Activated CD8-positive, alpha-beta T cell treated with anti-CD3 and anti-CD28 coated beads for 36 hours (primary cell): ENCODE data around the gene BICC1. TPM values are rescaled to one million over a fixed set of nuclear protein-coding genes. Genes with fewer than 3 reads are reported as not detected.

Source experiments
- ATAC-seq: fragments of 200-7000 bp; cut with Tn5 transposase; one replicate; pipeline ENCODE4 v1.10.0; 2021; ENCODE audit warnings: mild to moderate bottlenecking, moderate library complexity
- CTCF ChIA-PET: fragments of 350-600 bp; sonication (Branson Sonifier 250); formaldehyde crosslinking; loops from one replicate; lab custom pipeline; 2021; ENCODE audit warnings: antibody characterized with exemption; lab: Charles Lee
- POLR2A ChIA-PET: fragments of 350-600 bp; sonication (Branson Sonifier 250); formaldehyde crosslinking; loops from one replicate; lab custom pipeline; 2021; ENCODE audit warnings: antibody characterized with exemption; lab: Charles Lee
- DNase-seq: peaks from one replicate; pipeline ENCODE4 v3.0.0-alpha.2; 2020
- H3K27ac Mint-ChIP-seq: one replicate; pipeline ENCODE4 v1.8.0; 2021; ENCODE audit warnings: mild to moderate bottlenecking, mixed read lengths
- H3K27me3 Mint-ChIP-seq: one replicate; pipeline ENCODE4 v1.8.0; 2021; ENCODE audit warnings: mixed read lengths
- H3K36me3 Mint-ChIP-seq: one replicate; pipeline ENCODE4 v1.8.0; 2021; ENCODE audit warnings: low read depth, mixed read lengths
- H3K4me1 Mint-ChIP-seq: one replicate; pipeline ENCODE4 v1.8.0; 2021; ENCODE audit warnings: low read depth, mixed read lengths
- H3K4me3 Mint-ChIP-seq: one replicate; pipeline ENCODE4 v1.8.0; 2021; ENCODE audit warnings: mild to moderate bottlenecking, moderate library complexity, mixed read lengths
- H3K9me3 Mint-ChIP-seq: one replicate; pipeline ENCODE4 v1.8.0; 2021; ENCODE audit warnings: mixed read lengths
- intact Hi-C: fragments of 100-400 bp; cut with micrococcal nuclease; formaldehyde crosslinking; loops from one replicate; pipeline ENCODE4 v1.10.0; 2022
- total RNA-seq, 2 experiments: library from RNA; stranded (reverse); gene quantifications; one replicate each; pipeline ENCODE4 v1.2.3, GENCODE V29; 2021
- TF ChIP-seq, protein P1 (sequence below): fragments of 200-600 bp; IDR thresholded peaks from one replicate; pipeline ENCODE4 v1.8.0; 2022; ENCODE audit warnings: antibody characterized with exemption, mild to moderate bottlenecking

BICC1 gene
- total RNA-seq, 2 experiments from 2014 or later: not detected

GRCh38 chr10:58662314-58662713, 149.6 kb downstream of the BICC1 start:
- intact Hi-C loops: no loop called here
- POLR2A ChIA-PET: no interaction called here
- CTCF ChIA-PET: no interaction called here
- ATAC-seq (no peak), DNase-seq (no peak)
- TF ChIP-seq, protein P1, sequence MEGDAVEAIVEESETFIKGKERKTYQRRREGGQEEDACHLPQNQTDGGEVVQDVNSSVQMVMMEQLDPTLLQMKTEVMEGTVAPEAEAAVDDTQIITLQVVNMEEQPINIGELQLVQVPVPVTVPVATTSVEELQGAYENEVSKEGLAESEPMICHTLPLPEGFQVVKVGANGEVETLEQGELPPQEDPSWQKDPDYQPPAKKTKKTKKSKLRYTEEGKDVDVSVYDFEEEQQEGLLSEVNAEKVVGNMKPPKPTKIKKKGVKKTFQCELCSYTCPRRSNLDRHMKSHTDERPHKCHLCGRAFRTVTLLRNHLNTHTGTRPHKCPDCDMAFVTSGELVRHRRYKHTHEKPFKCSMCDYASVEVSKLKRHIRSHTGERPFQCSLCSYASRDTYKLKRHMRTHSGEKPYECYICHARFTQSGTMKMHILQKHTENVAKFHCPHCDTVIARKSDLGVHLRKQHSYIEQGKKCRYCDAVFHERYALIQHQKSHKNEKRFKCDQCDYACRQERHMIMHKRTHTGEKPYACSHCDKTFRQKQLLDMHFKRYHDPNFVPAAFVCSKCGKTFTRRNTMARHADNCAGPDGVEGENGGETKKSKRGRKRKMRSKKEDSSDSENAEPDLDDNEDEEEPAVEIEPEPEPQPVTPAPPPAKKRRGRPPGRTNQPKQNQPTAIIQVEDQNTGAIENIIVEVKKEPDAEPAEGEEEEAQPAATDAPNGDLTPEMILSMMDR: no peak
- Mint-ChIP-seq H3K27me3 (no peaks in the 10 kb centered on the region), H3K4me3 (no peak overlapping the region), H3K4me1 (peaks cover 15% of the 10 kb centered on the region), H3K9me3 (peaks cover 17% of the 10 kb centered on the region), H3K36me3 (no peaks in the 10 kb centered on the region), H3K27ac (no peak overlapping the region)

DNA sequence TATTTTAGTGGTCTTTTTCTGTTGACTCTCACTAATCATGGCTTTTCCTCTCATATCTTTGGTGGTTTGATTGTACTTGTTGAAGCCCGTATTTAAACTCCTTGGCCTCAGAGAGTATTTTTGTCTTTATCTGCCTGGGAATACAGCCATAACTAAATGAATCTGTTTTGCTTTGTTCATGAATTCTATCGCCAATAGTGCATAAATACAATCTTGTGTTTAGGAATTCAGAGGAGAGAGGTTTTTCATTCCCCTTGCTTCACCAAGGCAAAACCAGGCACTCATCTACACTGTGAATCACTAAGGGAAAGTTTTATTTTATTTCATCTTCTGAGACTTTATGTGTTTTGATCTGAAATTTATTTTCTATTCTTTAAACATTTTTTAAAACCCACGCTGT, 152.7 kb downstream of the BICC1 start:
- TF ChIP-seq, protein P1: no peak
- Mint-ChIP-seq H3K9me3 (peaks cover 17% of the 10 kb centered on the region), H3K27ac (no peak overlapping the region), H3K4me1 (peaks cover 15% of the 10 kb centered on the region), H3K4me3 (no peak overlapping the region), H3K27me3 (no peaks in the 10 kb centered on the region), H3K36me3 (no peaks in the 10 kb centered on the region)
- ChIA-PET CTCF (no interaction called here), POLR2A (no interaction called here)
- DNase-seq (no peak), ATAC-seq (no peak)
- intact Hi-C loops: no loop called here

DNA sequence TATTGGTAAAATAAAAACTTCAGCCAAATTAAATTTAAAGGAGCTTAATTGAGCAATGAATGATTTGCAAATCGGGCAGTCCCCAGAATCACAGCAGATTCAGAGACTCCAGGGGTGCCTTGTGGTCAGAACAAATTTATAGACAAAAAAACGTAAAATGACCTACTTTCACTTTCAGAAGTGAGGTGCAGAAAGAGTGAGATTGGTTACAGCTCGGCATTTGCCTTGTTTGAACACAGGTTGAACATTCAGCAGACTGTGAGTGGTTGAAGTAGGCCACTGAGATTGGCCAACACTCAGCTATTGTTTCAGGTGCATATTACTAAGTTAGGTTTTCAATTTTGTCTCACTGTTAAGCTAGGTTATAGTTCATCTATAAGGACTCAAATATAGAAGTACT, 153.4 kb downstream of the BICC1 start:
- peaks cover 17% of the 10 kb centered on the region for H3K9me3 Mint-ChIP-seq
- H3K27me3 Mint-ChIP-seq: no peaks in the 10 kb centered on the region
- H3K4me3 Mint-ChIP-seq: peak overlapping the region; percentile 19
- CTCF ChIA-PET: no interaction called here
- DNase-seq: peak; percentile 22
- POLR2A ChIA-PET: no interaction called here
- H3K27ac Mint-ChIP-seq: no peak overlapping the region
- ATAC-seq: peak; percentile 85
- H3K36me3 Mint-ChIP-seq: no peaks in the 10 kb centered on the region
- TF ChIP-seq, protein P1: no peak
- peaks cover 13% of the 10 kb centered on the region for H3K4me1 Mint-ChIP-seq
- intact Hi-C loops: no loop called here

DNA sequence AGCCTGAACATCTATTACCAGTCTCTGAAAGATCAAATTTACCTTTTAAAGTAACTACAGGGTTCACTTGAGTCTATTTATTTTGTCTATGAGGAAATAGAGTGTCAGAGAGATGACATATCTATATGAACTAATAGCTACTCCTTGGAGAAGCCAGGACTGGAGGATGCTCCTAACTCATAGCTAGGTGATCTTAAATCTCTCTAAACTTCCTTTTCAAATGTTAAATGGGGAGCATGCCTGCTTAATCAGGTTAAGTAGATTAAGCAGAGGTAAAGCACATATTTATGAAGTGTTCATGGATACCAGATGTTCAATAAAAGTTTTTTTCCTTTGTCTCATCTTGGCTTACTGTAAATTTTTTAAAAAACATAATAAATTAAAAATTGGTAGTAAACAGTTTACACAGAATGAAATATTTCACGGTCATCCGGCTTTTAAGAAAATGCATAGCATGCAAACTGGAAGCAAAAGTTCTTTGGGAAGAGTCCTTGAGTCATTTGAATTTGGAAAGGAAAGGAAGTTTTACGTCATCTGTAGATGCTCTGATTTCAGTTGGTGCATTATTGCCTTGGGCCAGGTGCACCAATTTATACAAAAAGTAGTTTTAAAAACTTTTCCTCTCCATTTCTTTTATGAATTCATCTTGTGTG, 155.1 kb downstream of the BICC1 start:
- Mint-ChIP-seq H3K9me3 (peaks cover 17% of the 10 kb centered on the region), H3K4me3 (no peak overlapping the region), H3K27ac (no peak overlapping the region), H3K27me3 (no peaks in the 10 kb centered on the region), H3K36me3 (no peaks in the 10 kb centered on the region), H3K4me1 (peaks cover 8% of the 10 kb centered on the region)
- no peak for ATAC-seq
- no peak for DNase-seq
- POLR2A ChIA-PET: no interaction called here
- TF ChIP-seq, protein P1: no peak
- CTCF ChIA-PET: no interaction called here
- intact Hi-C loops: no loop called here

GRCh38 chr10:58672845-58673244, 160.2 kb downstream of the BICC1 start:
- Mint-ChIP-seq H3K27me3 (peaks cover 5% of the 10 kb centered on the region), H3K4me3 (no peak overlapping the region), H3K36me3 (no peaks in the 10 kb centered on the region), H3K27ac (no peak overlapping the region), H3K9me3 (no peaks in the 10 kb centered on the region), H3K4me1 (no peaks in the 10 kb centered on the region)
- POLR2A ChIA-PET: interaction anchor here (0.6 kb wide), 1 partner anchor 37 kb away, joined by 3 read pairs; no protein-coding TSS in a partner anchor
- TF ChIP-seq, protein P1: no peak
- ATAC-seq: no peak
- DNase-seq: no peak
- CTCF ChIA-PET: no interaction called here
- intact Hi-C loops: no loop called here
